ENCODE measurements around the gene COX7A2. TPM values are rescaled to one million over a fixed set of nuclear protein-coding genes. Genes with fewer than 3 reads are reported as not detected.

The COX7A2 gene
- polyA plus RNA-seq, 1 donor (not counting 4 experiments of a cell fraction or from before 2014, with no cell fraction given), result 474 TPM

DNA sequence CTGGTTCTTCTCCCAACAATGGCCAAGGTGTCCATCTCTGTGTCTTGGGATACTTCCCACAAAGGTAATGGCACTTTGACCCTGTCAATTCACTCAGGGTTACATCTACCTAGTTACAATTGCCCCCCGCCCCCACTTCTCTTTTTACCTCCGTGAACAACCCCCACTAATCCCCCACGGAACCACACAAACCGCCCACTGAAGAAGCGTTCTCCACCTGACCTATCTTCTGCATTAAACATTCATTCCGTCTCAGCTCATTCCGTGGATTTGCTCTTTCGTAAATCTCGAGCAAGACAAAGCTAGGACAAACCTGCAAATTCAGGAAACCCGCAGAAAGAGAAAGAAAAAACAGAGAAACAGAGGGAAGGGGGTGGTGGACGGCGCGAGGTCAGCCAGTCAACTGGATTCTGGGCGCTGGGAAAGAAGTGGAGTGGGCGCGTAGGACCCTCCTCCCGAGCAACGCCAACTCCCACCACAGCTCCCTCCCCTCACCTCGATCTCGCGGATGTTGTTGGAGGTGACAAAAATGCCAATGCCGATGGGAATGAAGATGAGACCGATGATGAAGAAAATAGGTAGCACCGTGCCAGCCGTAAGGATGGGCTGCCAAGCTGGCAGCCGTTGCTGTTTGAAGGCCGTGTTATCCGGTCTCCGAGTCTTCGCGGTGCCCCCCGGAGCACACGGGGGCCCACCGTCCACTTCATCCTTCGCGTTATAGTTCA is 40.5 kb upstream of the COX7A2 start:
- peak overlapping the region; percentile 92 for H2AFZ ChIP-seq (ENCODE audit: control insufficient read depth, low read length)
- dilution Hi-C loops (cut with MboI; ENCODE audit: extremely low pct_ligation_motif_present, low sequenced_read_pairs), result no loop called here

GRCh38 chr6:75282706-75283105 is 39.1 kb upstream of the COX7A2 start:
- Histone ChIP-seq H3K79me2 (ENCODE audit: control insufficient read depth, insufficient read depth, low read length) (peaks cover 67% of the 10 kb centered on the region), H3K4me2 (ENCODE audit: control insufficient read depth, extremely low read depth, insufficient read depth, low read depth, low read length) (peak overlapping the region; percentile 78), H3K36me3 (ENCODE audit: control insufficient read depth in 2 of 2, extremely low read depth in 1 of 2, insufficient read depth in 2 of 2, low read length in 2 of 2) (no peaks in the 10 kb centered on the region), H3K27ac (ENCODE audit: control insufficient read depth, insufficient read depth, low read length) (peak overlapping the region; percentile 45), H3K4me1 (ENCODE audit: control insufficient read depth, extremely low read depth, insufficient read depth, low read length) (peaks cover 34% of the 10 kb centered on the region), H3K27me3 (ENCODE audit: control insufficient read depth, extremely low read depth, insufficient read depth, low read length) (no peaks in the 10 kb centered on the region), H3K9ac (ENCODE audit: control insufficient read depth, extremely low read depth, insufficient read depth, low read length) (peak overlapping the region; percentile 92), H2AFZ (ENCODE audit: control insufficient read depth, low read length) (no peak overlapping the region), H3K9me3 (ENCODE audit: control insufficient read depth, low read depth, low read length) (no peaks in the 10 kb centered on the region), H3K9me1 (ENCODE audit: control insufficient read depth, extremely low read depth, insufficient read depth, low read length) (no peaks in the 10 kb centered on the region), H3K4me3 (ENCODE audit: control insufficient read depth in 2 of 3, extremely low read depth in 1 of 3, insufficient read depth in 2 of 3, low read depth in 1 of 3, low read length in 3 of 3) (peak overlapping the region; percentile 85 to 98 (median 97)), H4K20me1 (ENCODE audit: control insufficient read depth, extremely low read depth, insufficient read depth, low read length) (no peaks in the 10 kb centered on the region)
- FAIRE-seq, result no peak
- no peak for TF ChIP-seq CTCF (optimal IDR thresholded peaks at IDR 0.05 in 1 of 3, IDR thresholded peaks at IDR 0.05 in 1 of 3, conservative IDR thresholded peaks at IDR 0.05 in 1 of 3; ENCODE audit: extremely low read depth in 1 of 3, insufficient read depth in 2 of 3, low read length in 3 of 3)
- TF ChIP-seq EZH2 (IDR thresholded peaks at IDR 0.05; ENCODE audit: low read length), result no peak
- dilution Hi-C loops (cut with MboI; ENCODE audit: extremely low pct_ligation_motif_present, low sequenced_read_pairs), result no loop called here
- DNase-seq (ENCODE audit: low read depth, low spot score), result no peak

More for the DNA sequence above, 40.5 kb upstream of the COX7A2 start:
- Histone ChIP-seq H3K4me1 (ENCODE audit: control insufficient read depth, extremely low read depth, insufficient read depth, low read length) (peaks cover 29% of the 10 kb centered on the region), H4K20me1 (ENCODE audit: control insufficient read depth, extremely low read depth, insufficient read depth, low read length) (no peaks in the 10 kb centered on the region), H3K79me2 (ENCODE audit: control insufficient read depth, insufficient read depth, low read length) (peaks cover 54% of the 10 kb centered on the region), H3K27me3 (ENCODE audit: control insufficient read depth, extremely low read depth, insufficient read depth, low read length) (no peaks in the 10 kb centered on the region), H3K27ac (ENCODE audit: control insufficient read depth, insufficient read depth, low read length) (peak overlapping the region; percentile 83), H3K4me2 (ENCODE audit: control insufficient read depth, extremely low read depth, insufficient read depth, low read depth, low read length) (peak overlapping the region; percentile 78), H3K9me1 (ENCODE audit: control insufficient read depth, extremely low read depth, insufficient read depth, low read length) (no peaks in the 10 kb centered on the region), H3K9ac (ENCODE audit: control insufficient read depth, extremely low read depth, insufficient read depth, low read length) (peak overlapping the region; percentile 92), H3K4me3 (ENCODE audit: control insufficient read depth in 2 of 3, extremely low read depth in 1 of 3, insufficient read depth in 2 of 3, low read depth in 1 of 3, low read length in 3 of 3) (peak overlapping the region; percentile 85 to 98 (median 97)), H3K9me3 (ENCODE audit: control insufficient read depth, low read depth, low read length) (no peaks in the 10 kb centered on the region), H3K36me3 (ENCODE audit: control insufficient read depth in 2 of 2, extremely low read depth in 1 of 2, insufficient read depth in 2 of 2, low read length in 2 of 2) (no peaks in the 10 kb centered on the region)
- FAIRE-seq, result no peak
- TF ChIP-seq EZH2 (IDR thresholded peaks at IDR 0.05; ENCODE audit: low read length), result no peak
- no peak for DNase-seq (ENCODE audit: low read depth, low spot score)

All from keratinocyte (primary cell).